ENCODE data around the gene TOMM70. TPM values are rescaled to one million over a fixed set of nuclear protein-coding genes. Genes with fewer than 3 reads are reported as not detected.

TOMM70 gene
- total RNA-seq, 4 donors from 2014 or later = 55.3 to 61.5 (median 59.9) TPM

- WGBS, 2 donors (ENCODE audit: low coverage in 1 of 2) = 83 to 100% methylated on average over 1 of the region's 1 CpG
- no peak for TF ChIP-seq CTCF (IDR thresholded peaks at IDR 0.05)
- TF ChIP-seq EP300 (IDR thresholded peaks at IDR 0.05) = no peak
- TF ChIP-seq POLR2A (IDR thresholded peaks at IDR 0.05) = no peak
- TF ChIP-seq POLR2AphosphoS5 (IDR thresholded peaks at IDR 0.05) = no peak
- Histone ChIP-seq H3K36me3 (peaks cover 0 to 4% of the 10 kb centered on the region in 2 donors), H3K4me3 (no peak overlapping the region), H3K27me3 (no peaks in the 10 kb centered on the region), H3K4me1 (peaks cover 9 to 37% (median 13%) of the 10 kb centered on the region in 3 donors), H3K27ac (no peak overlapping the region), H3K9me3 (peaks cover 0 to 16% (median 0%) of the 10 kb centered on the region in 3 donors)
- ATAC-seq = no peak
Measured at GRCh38 chr3:100404250-100404548, 3.3 kb upstream of the TOMM70 start.

GRCh38 chr3:100403362-100404249 lies 2.7 kb upstream of the TOMM70 start:
- Histone ChIP-seq H3K27me3 (no peaks in the 10 kb centered on the region), H3K4me3 (no peak overlapping the region), H3K9me3 (peaks cover 0 to 16% (median 0%) of the 10 kb centered on the region in 3 donors), H3K27ac (no peak overlapping the region), H3K4me1 (peaks cover 9 to 43% (median 17%) of the 10 kb centered on the region in 3 donors), H3K36me3 (peaks cover 0 to 4% of the 10 kb centered on the region in 2 donors)
- WGBS, 2 donors (ENCODE audit: low coverage in 1 of 2) = 57 to 67% methylated on average over 1 to 5 of the region's 5 CpGs
- TF ChIP-seq EP300 (IDR thresholded peaks at IDR 0.05) = no peak
- TF ChIP-seq CTCF (IDR thresholded peaks at IDR 0.05) = no peak
- TF ChIP-seq POLR2AphosphoS5 (IDR thresholded peaks at IDR 0.05) = no peak
- TF ChIP-seq POLR2A (IDR thresholded peaks at IDR 0.05) = no peak
- ATAC-seq = no peak

- peak overlapping the region in 1 of 2 donors; percentile 92 for H3K4me3 ChIP-seq
- H3K4me1 ChIP-seq = peaks cover 9 to 50% (median 17%) of the 10 kb centered on the region in 3 donors
- peaks cover 0 to 9% (median 0%) of the 10 kb centered on the region in 3 donors for H3K9me3 ChIP-seq
- H3K36me3 ChIP-seq = peaks cover 0 to 4% of the 10 kb centered on the region in 2 donors
- TF ChIP-seq CTCF (IDR thresholded peaks at IDR 0.05) (no peak), EP300 (IDR thresholded peaks at IDR 0.05) (no peak), POLR2A (IDR thresholded peaks at IDR 0.05) (no peak), POLR2AphosphoS5 (IDR thresholded peaks at IDR 0.05) (no peak)
- no peaks in the 10 kb centered on the region for H3K27me3 ChIP-seq
- WGBS, 2 donors (ENCODE audit: low coverage in 1 of 2) = 8 to 20% methylated on average over 1 to 2 of the region's 2 CpGs
- H3K27ac ChIP-seq = no peak overlapping the region
- ATAC-seq = no peak
Measured at GRCh38 chr3:100402891-100403290, 2.0 kb upstream of the TOMM70 start.

- no peak for TF ChIP-seq POLR2AphosphoS5 (IDR thresholded peaks at IDR 0.05)
- no peak for TF ChIP-seq CTCF (IDR thresholded peaks at IDR 0.05)
- no peak for TF ChIP-seq EP300 (IDR thresholded peaks at IDR 0.05)
- H3K27me3 ChIP-seq = no peaks in the 10 kb centered on the region
- H3K36me3 ChIP-seq = peaks cover 0 to under 1% of the 10 kb centered on the region in 2 donors
- H3K9me3 ChIP-seq = peaks cover 0 to 5% (median 0%) of the 10 kb centered on the region in 3 donors
- 0% methylated on average over 2 of the region's 2 CpGs for WGBS, 2 donors (ENCODE audit: low coverage in 1 of 2)
- H3K27ac ChIP-seq = peak overlapping the region; percentile 81 to 95 (median 94)
- H3K4me3 ChIP-seq = peak overlapping the region; percentile 86 to 92
- ATAC-seq = no peak
- H3K4me1 ChIP-seq = peaks cover 9 to 56% (median 17%) of the 10 kb centered on the region in 3 donors
Measured at GRCh38 chr3:100402256-100402655, 1.4 kb upstream of the TOMM70 start.

GRCh38 chr3:100401674-100402041 lies 769 bp upstream of the TOMM70 start:
- no peaks in the 10 kb centered on the region for H3K9me3 ChIP-seq
- peak overlapping the region; percentile 86 to 92 for H3K4me3 ChIP-seq
- H3K27ac ChIP-seq = peak overlapping the region; percentile 81 to 95 (median 94)
- 0% methylated on average over 11 to 22 of the region's 23 CpGs for WGBS, 2 donors (ENCODE audit: low coverage in 1 of 2)
- no peaks in the 10 kb centered on the region for H3K36me3 ChIP-seq
- H3K4me1 ChIP-seq = peaks cover 9 to 62% (median 17%) of the 10 kb centered on the region in 3 donors
- no peak for ATAC-seq
- no peaks in the 10 kb centered on the region for H3K27me3 ChIP-seq
- TF ChIP-seq POLR2AphosphoS5 (IDR thresholded peaks at IDR 0.05) (no peak), POLR2A (IDR thresholded peaks at IDR 0.05) (no peak), CTCF (IDR thresholded peaks at IDR 0.05) (no peak), EP300 (IDR thresholded peaks at IDR 0.05) (no peak)
